Ectodermal cell (in vitro differentiated cells): Measurements from ENCODE around the gene ZSCAN1. TPM values are rescaled to one million over a fixed set of nuclear protein-coding genes. Genes with fewer than 3 reads are reported as not detected.
"Not testable (repeated sequence)": the region's sequence is repeated elsewhere in the genome, so short reads cannot be mapped to it uniquely, and the experiment has no call there.

Experiments used
- H3K27ac ChIP-seq: 2 replicates; pipeline ENCODE4 v1.7.0; 2013; ENCODE audit warnings: mild to moderate bottlenecking, low read depth, low read length; ENCODE audit not compliant: insufficient read depth, poor library complexity, severe bottlenecking
- H3K27me3 ChIP-seq: 2 replicates; pipeline ENCODE4 v1.7.0; 2013; ENCODE audit warnings: mild to moderate bottlenecking, low read length; ENCODE audit not compliant: insufficient read depth, control insufficient read depth, poor library complexity, severe bottlenecking
- H3K36me3 ChIP-seq: one replicate; pipeline ENCODE4 v1.7.0; 2013; ENCODE audit warnings: low read length; ENCODE audit not compliant: control insufficient read depth, insufficient read depth
- H3K4me1 ChIP-seq: one replicate; pipeline ENCODE4 v1.7.0; 2013; ENCODE audit warnings: low read length; ENCODE audit not compliant: control insufficient read depth, insufficient read depth
- H3K4me3 ChIP-seq: 2 replicates; pipeline ENCODE4 v1.7.0; 2013; ENCODE audit warnings: low read depth, low read length, control low read depth; ENCODE audit not compliant: insufficient read depth
- H3K9me3 ChIP-seq: 2 replicates; pipeline ENCODE4 v1.7.0; 2013; ENCODE audit warnings: mild to moderate bottlenecking, low read length, moderate library complexity; ENCODE audit not compliant: control insufficient read depth
- WGBS, 2 experiments: methylation state at CpG; one replicate each; pipeline ENCODE4 v1.1.7; 2013; ENCODE audit warnings: missing lambda C conversion rate in 2 of 2; 5-methylcytosine and 5-hydroxymethylcytosine counted together
- polyA plus RNA-seq, 4 experiments: library from polyadenylated mRNA; stranded (reverse); fragments of 50-300 nt; gene quantifications; one replicate each; pipeline ENCODE4 v1.2.3, GENCODE V29; 2013

The ZSCAN1 gene, protein sequence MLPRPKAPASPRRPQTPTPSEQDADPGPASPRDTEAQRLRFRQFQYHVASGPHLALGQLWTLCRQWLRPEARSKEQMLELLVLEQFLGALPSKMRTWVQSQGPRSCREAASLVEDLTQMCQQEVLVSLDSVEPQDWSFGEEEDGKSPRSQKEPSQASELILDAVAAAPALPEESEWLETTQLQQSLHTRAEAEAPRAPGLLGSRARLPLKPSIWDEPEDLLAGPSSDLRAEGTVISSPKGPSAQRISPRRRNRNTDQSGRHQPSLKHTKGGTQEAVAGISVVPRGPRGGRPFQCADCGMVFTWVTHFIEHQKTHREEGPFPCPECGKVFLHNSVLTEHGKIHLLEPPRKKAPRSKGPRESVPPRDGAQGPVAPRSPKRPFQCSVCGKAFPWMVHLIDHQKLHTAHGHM
- polyA plus RNA-seq (2013, experiment 1 of 4): 2.4 TPM
- 2.8 TPM for polyA plus RNA-seq (2013, experiment 2 of 4)
- polyA plus RNA-seq (2013, experiment 3 of 4): 1.9 TPM
- polyA plus RNA-seq (2013, experiment 4 of 4): 2.2 TPM

GRCh38 chr19:58033741-58034476, at the start of gene ZSCAN1:
ZSCAN1 (plus strand) TSS chr19:58034025; CDS start chr19:58037837, 3,812 bp downstream.
- H3K4me3 ChIP-seq: peak within 1 kb of the TSS; percentile 40
- no peaks in the 10 kb centered on the region for H3K36me3 ChIP-seq
- 38 to 39% methylated on average over 101 of the region's 101 CpGs for WGBS, 2 experiments
- no peak within 1 kb of the TSS for H3K27ac ChIP-seq
- no peaks in the 10 kb centered on the region for H3K9me3 ChIP-seq
- no peaks in the 10 kb centered on the region for H3K27me3 ChIP-seq
- no peaks in the 10 kb centered on the region for H3K4me1 ChIP-seq

GRCh38 chr19:57992841-57993240, 41.0 kb upstream of the ZSCAN1 start:
- no peak overlapping the region for H3K4me3 ChIP-seq

DNA sequence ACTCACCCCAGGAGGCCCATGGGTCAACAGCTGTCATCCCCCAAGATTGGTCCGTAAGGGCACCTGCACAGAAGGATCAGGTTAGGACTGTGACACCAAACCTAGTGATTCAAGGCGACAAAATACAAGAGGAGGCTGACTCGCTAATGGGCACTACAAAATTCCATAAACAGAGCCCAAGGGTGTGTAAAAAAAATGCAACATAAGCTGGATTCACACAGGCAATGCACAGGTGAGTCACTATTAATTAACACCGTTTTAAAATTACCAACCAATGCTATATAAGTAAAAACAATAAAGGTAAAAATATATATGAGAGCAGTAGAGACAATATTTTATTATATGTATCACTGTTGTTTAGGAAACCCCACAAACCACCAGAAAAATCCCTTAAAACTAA, 33.1 kb upstream of the ZSCAN1 start:
- no peak overlapping the region for H3K27ac ChIP-seq
- no peaks in the 10 kb centered on the region for H3K27me3 ChIP-seq
- no peak overlapping the region for H3K4me3 ChIP-seq
- H3K36me3 ChIP-seq: peaks cover 64% of the 10 kb centered on the region
- H3K4me1 ChIP-seq: no peaks in the 10 kb centered on the region
- peaks cover 4% of the 10 kb centered on the region for H3K9me3 ChIP-seq
- 95 to 99% methylated on average over 3 of the region's 4 CpGs for WGBS, 2 experiments

More at GRCh38 chr19:57992841-57993240, 41.0 kb upstream of the ZSCAN1 start:
- Histone ChIP-seq H3K36me3 (peaks cover 69% of the 10 kb centered on the region), H3K27me3 (no peaks in the 10 kb centered on the region), H3K27ac (no peak overlapping the region), H3K9me3 (peaks cover 3% of the 10 kb centered on the region), H3K4me1 (no peaks in the 10 kb centered on the region)
- 93 to 96% methylated on average over 1 of the region's 1 CpG for WGBS, 2 experiments

- H3K27ac ChIP-seq: peak overlapping the region; percentile 83
- peaks cover 4% of the 10 kb centered on the region for H3K9me3 ChIP-seq
- 6% methylated on average over 23 of the region's 23 CpGs for whole genome bisulfite sequencing, 2 experiments
- peak overlapping the region; percentile 92 for H3K4me3 ChIP-seq
- peaks cover 67% of the 10 kb centered on the region for H3K36me3 ChIP-seq
- H3K27me3 ChIP-seq: no peaks in the 10 kb centered on the region
- no peaks in the 10 kb centered on the region for H3K4me1 ChIP-seq
Observed at GRCh38 chr19:58001895-58002369, 31.9 kb upstream of the ZSCAN1 start.

GRCh38 chr19:58002384-58003173, 31.2 kb upstream of the ZSCAN1 start, which contains the start of gene ZNF606:
ZNF606 (minus strand) TSS chr19:58002820; CDS start chr19:58001319, 1,501 bp downstream.
- Histone ChIP-seq H3K27me3 (no peaks in the 10 kb centered on the region), H3K4me3 (peak within 1 kb of the TSS; percentile 92), H3K9me3 (peaks cover 4% of the 10 kb centered on the region), H3K4me1 (no peaks in the 10 kb centered on the region), H3K27ac (peak within 1 kb of the TSS; percentile 83), H3K36me3 (peaks cover 68% of the 10 kb centered on the region)
- 1% methylated on average over 91 of the region's 91 CpGs for WGBS, 2 experiments

GRCh38 chr19:58003174-58003828, 30.5 kb upstream of the ZSCAN1 start:
- Histone ChIP-seq H3K9me3 (peaks cover 4% of the 10 kb centered on the region), H3K36me3 (peaks cover 63% of the 10 kb centered on the region), H3K27me3 (no peaks in the 10 kb centered on the region), H3K27ac (no peak overlapping the region), H3K4me1 (no peaks in the 10 kb centered on the region), H3K4me3 (peak overlapping the region; percentile 92)
- WGBS, 2 experiments: 80 to 82% methylated on average over 31 of the region's 31 CpGs

- Histone ChIP-seq H3K4me3 (no peak overlapping the region), H3K36me3 (peaks cover 44% of the 10 kb centered on the region), H3K27ac (no peak overlapping the region), H3K9me3 (peaks cover 4% of the 10 kb centered on the region), H3K27me3 (no peaks in the 10 kb centered on the region), H3K4me1 (no peaks in the 10 kb centered on the region)
- WGBS, 2 experiments: 91 to 94% methylated on average over 1 of the region's 1 CpG
Observed at GRCh38 chr19:58007285-58007684, 26.5 kb upstream of the ZSCAN1 start.

GRCh38 chr19:58008877-58009276, 24.9 kb upstream of the ZSCAN1 start:
- not testable (repeated sequence) for H3K27me3 ChIP-seq, H3K4me1 ChIP-seq, H3K9me3 ChIP-seq, H3K27ac ChIP-seq, H3K4me3 ChIP-seq
- 85 to 94% methylated on average over 9 to 10 of the region's 10 CpGs for WGBS, 2 experiments
- H3K36me3 ChIP-seq: peaks cover 40% of the 10 kb centered on the region

GRCh38 chr19:58009301-58009665, 24.5 kb upstream of the ZSCAN1 start:
- H3K9me3 ChIP-seq: no peaks in the 10 kb centered on the region
- no peaks in the 10 kb centered on the region for H3K4me1 ChIP-seq
- H3K36me3 ChIP-seq: peaks cover 36% of the 10 kb centered on the region
- H3K27ac ChIP-seq: no peak overlapping the region
- H3K4me3 ChIP-seq: no peak overlapping the region
- 81 to 84% methylated on average over 21 of the region's 21 CpGs for WGBS, 2 experiments
- no peaks in the 10 kb centered on the region for H3K27me3 ChIP-seq
